ENCODE measurements around the gene MIA2.
"Not testable (repeated sequence)": the region's sequence is repeated elsewhere in the genome, so short reads cannot be mapped to it uniquely, and the experiment has no call there.

Gene MIA2

GRCh38 chr14:39240769-39241168 is 7.1 kb downstream of the MIA2 start:
- H3K27me3 ChIP-seq: no peaks in the 10 kb centered on the region
- no peaks in the 10 kb centered on the region for H3K36me3 ChIP-seq
- no peak overlapping the region for H3K27ac ChIP-seq
- no peak for TF ChIP-seq CTCF (IDR thresholded peaks at IDR 0.05)
- peaks cover 0 to 3% (median 0%) of the 10 kb centered on the region in 4 donors for H3K4me1 ChIP-seq
- no peak overlapping the region for H3K4me3 ChIP-seq
- intact Hi-C loops (cut with DNase I; ENCODE audit: low total_unique reads): no loop called here
- no peak for DNase-seq
- H3K9me3 ChIP-seq: no peaks in the 10 kb centered on the region

GRCh38 chr14:39241637-39242036 is 7.9 kb downstream of the MIA2 start:
- intact Hi-C loops (cut with DNase I; ENCODE audit: low total_unique reads): no loop called here
- TF ChIP-seq CTCF (IDR thresholded peaks at IDR 0.05): no peak
- Histone ChIP-seq H3K27ac (no peak overlapping the region), H3K4me1 (peaks cover 0 to 3% (median 0%) of the 10 kb centered on the region in 4 donors), H3K36me3 (no peaks in the 10 kb centered on the region), H3K4me3 (no peak overlapping the region), H3K9me3 (no peaks in the 10 kb centered on the region), H3K27me3 (no peaks in the 10 kb centered on the region)
- DNase-seq: no peak

GRCh38 chr14:39243831-39244230 is 10.1 kb downstream of the MIA2 start:
- Histone ChIP-seq H3K4me1 (peaks cover 0 to 3% (median 0%) of the 10 kb centered on the region in 4 donors), H3K27me3 (no peaks in the 10 kb centered on the region), H3K9me3 (no peaks in the 10 kb centered on the region), H3K4me3 (no peak overlapping the region), H3K36me3 (no peaks in the 10 kb centered on the region), H3K27ac (no peak overlapping the region)
- no peak for DNase-seq
- TF ChIP-seq CTCF (IDR thresholded peaks at IDR 0.05): no peak
- intact Hi-C loops (cut with DNase I; ENCODE audit: low total_unique reads): no loop called here

GRCh38 chr14:39246618-39247017 is 12.9 kb downstream of the MIA2 start:
- no peak overlapping the region for H3K27ac ChIP-seq
- H3K36me3 ChIP-seq: no peaks in the 10 kb centered on the region
- TF ChIP-seq CTCF (IDR thresholded peaks at IDR 0.05): no peak
- intact Hi-C loops (cut with DNase I; ENCODE audit: low total_unique reads): no loop called here
- H3K4me3 ChIP-seq: no peak overlapping the region
- peaks cover 0 to 2% (median 0%) of the 10 kb centered on the region in 4 donors for H3K4me1 ChIP-seq
- H3K27me3 ChIP-seq: no peaks in the 10 kb centered on the region
- H3K9me3 ChIP-seq: no peaks in the 10 kb centered on the region
- no peak for DNase-seq

- intact Hi-C loops (cut with DNase I; ENCODE audit: low total_unique reads): no loop called here
- Histone ChIP-seq H3K4me1 (no peaks in the 10 kb centered on the region), H3K9me3 (no peaks in the 10 kb centered on the region), H3K27me3 (no peaks in the 10 kb centered on the region), H3K27ac (no peak overlapping the region), H3K36me3 (no peaks in the 10 kb centered on the region), H3K4me3 (no peak overlapping the region)
- no peak for DNase-seq
- no peak for TF ChIP-seq CTCF (IDR thresholded peaks at IDR 0.05)
These were observed 13.5 kb downstream of the MIA2 start for GRCh38 chr14:39247256-39247655.

GRCh38 chr14:39251547-39251946 is 17.8 kb downstream of the MIA2 start:
- Histone ChIP-seq H3K27me3 (no peaks in the 10 kb centered on the region), H3K4me1 (peaks cover 0 to 8% (median 3%) of the 10 kb centered on the region in 4 donors), H3K4me3 (no peak overlapping the region), H3K27ac (no peak overlapping the region), H3K36me3 (no peaks in the 10 kb centered on the region), H3K9me3 (no peaks in the 10 kb centered on the region)
- TF ChIP-seq CTCF (IDR thresholded peaks at IDR 0.05): no peak
- DNase-seq: no peak
- intact Hi-C loops (cut with DNase I; ENCODE audit: low total_unique reads): no loop called here

GRCh38 chr14:39257388-39257787 is 23.7 kb downstream of the MIA2 start:
- H3K27me3 ChIP-seq; H3K36me3 ChIP-seq; H3K9me3 ChIP-seq; intact Hi-C loops (cut with DNase I; ENCODE audit: low total_unique reads); H3K4me3 ChIP-seq; DNase-seq; H3K27ac ChIP-seq: not testable (repeated sequence)
- peaks cover 0 to 14% (median 3%) of the 10 kb centered on the region in 4 donors for H3K4me1 ChIP-seq

Measured in tibial artery (tissue), 4 donors.